Measurements from ENCODE around the gene PIGT. TPM values are rescaled to one million over a fixed set of nuclear protein-coding genes. Genes with fewer than 3 reads are reported as not detected.

The PIGT gene
- total RNA-seq, 2 donors from 2014 or later: 83.3 to 90.1 TPM

- Histone ChIP-seq H3K27ac (ENCODE audit: low read depth, low read length) (no peak overlapping the region), H3K9me3 (ENCODE audit: control insufficient read depth, low read length) (no peaks in the 10 kb centered on the region), H3K9ac (ENCODE audit: extremely low read depth, low read length, poor library complexity, severe bottlenecking) (no peak overlapping the region), H3K36me3 (ENCODE audit: control insufficient read depth, insufficient read depth, low read length) (peaks cover 10% of the 10 kb centered on the region), H3K27me3 (ENCODE audit: control insufficient read depth, insufficient read depth, low read length, poor library complexity, severe bottlenecking) (peaks cover 44% of the 10 kb centered on the region), H3K4me1 (ENCODE audit: control insufficient read depth, insufficient read depth, low read length) (peaks cover 17% of the 10 kb centered on the region), H3K4me3 (ENCODE audit: low read length) (no peak overlapping the region)
- TF ChIP-seq CTCF (conservative IDR thresholded peaks at IDR 0.05): no peak
- Mint-ChIP-seq H3K4me1 (peaks cover 34% of the 10 kb centered on the region), H3K27me3 (ENCODE audit: insufficient read depth) (peaks cover 4% of the 10 kb centered on the region), H3K9me3 (peaks cover 5% of the 10 kb centered on the region), H3K27ac (no peak overlapping the region), H3K4me3 (no peak overlapping the region), H3K36me3 (ENCODE audit: low read depth) (no peaks in the 10 kb centered on the region)
- WGBS, 2 experiments (ENCODE audit: insufficient coverage in 1 of 2, insufficient read length in 1 of 2): 83 to 96% methylated on average over 1 to 5 of the region's 6 CpGs
- DNase-seq: no peak
Measured at GRCh38 chr20:45467172-45467571, 51.2 kb downstream of the PIGT start.

GRCh38 chr20:45467861-45468260, 51.9 kb downstream of the PIGT start:
- WGBS, 2 experiments (ENCODE audit: insufficient coverage in 1 of 2, insufficient read length in 1 of 2): 62 to 77% methylated on average over 2 to 3 of the region's 3 CpGs
- H3K27me3 Mint-ChIP-seq (ENCODE audit: insufficient read depth): peaks cover 3% of the 10 kb centered on the region
- TF ChIP-seq CTCF (conservative IDR thresholded peaks at IDR 0.05): no peak
- Histone ChIP-seq H3K27ac (ENCODE audit: low read depth, low read length) (no peak overlapping the region), H3K4me1 (ENCODE audit: control insufficient read depth, insufficient read depth, low read length) (peaks cover 11% of the 10 kb centered on the region), H3K27me3 (ENCODE audit: control insufficient read depth, insufficient read depth, low read length, poor library complexity, severe bottlenecking) (peaks cover 39% of the 10 kb centered on the region), H3K9ac (ENCODE audit: extremely low read depth, low read length, poor library complexity, severe bottlenecking) (no peak overlapping the region), H3K9me3 (ENCODE audit: control insufficient read depth, low read length) (no peaks in the 10 kb centered on the region), H3K36me3 (ENCODE audit: control insufficient read depth, insufficient read depth, low read length) (peaks cover 10% of the 10 kb centered on the region), H3K4me3 (ENCODE audit: low read length) (no peak overlapping the region)
- peaks cover 34% of the 10 kb centered on the region for H3K4me1 Mint-ChIP-seq
- no peaks in the 10 kb centered on the region for H3K36me3 Mint-ChIP-seq (ENCODE audit: low read depth)
- peaks cover 9% of the 10 kb centered on the region for H3K9me3 Mint-ChIP-seq
- H3K4me3 Mint-ChIP-seq: peak overlapping the region; percentile 83
- peak; percentile 71 for DNase-seq
- H3K27ac Mint-ChIP-seq: peak overlapping the region; percentile 50

DNA sequence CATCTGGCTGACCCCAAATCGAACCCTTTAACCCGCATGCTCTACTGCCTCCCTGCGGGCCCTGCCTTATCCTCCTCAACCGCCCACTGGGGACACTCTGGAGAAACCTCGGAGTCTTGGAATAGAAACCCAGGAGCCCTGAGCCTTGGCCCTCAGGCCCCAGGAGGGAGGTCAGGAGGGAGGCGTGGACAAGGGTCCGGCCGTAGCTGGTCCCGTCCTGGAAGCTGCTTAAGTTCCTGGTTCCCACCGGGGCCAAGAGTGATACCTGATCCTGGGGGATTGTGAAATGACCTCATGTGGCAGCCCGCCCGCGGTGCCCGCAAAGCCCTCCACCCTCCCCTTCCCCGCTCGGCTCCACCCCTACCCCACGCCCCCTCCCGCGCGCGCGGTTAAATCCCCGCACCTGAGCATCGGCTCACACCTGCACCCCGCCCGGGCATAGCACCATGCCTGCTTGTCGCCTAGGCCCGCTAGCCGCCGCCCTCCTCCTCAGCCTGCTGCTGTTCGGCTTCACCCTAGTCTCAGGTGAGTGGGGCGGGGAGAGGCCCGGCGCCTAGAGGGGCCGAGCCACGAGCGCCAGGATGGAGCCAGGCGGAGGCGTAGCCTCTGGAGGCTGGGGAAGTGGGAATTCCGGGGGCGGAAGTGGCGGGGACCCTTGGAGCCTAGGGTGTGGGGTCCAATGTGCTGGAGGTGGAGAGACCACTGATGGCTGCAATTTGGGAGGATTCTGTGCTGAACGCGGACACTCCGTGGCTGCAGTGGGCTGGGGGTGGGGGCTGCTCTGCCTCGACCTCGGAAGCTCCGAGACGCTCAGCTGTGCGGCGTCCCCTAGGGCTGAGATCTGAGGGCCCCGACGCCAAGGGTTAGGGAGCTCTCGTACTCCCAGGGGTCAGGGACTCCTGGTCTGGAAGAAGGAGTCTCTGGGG, 53.7 kb downstream of the PIGT start, which contains the start of gene WFDC2:
TSS of gene WFDC2 (plus strand) at position 418 of the 926 bp plus-strand sequence. CDS start at position 447, 29 bp downstream.
- H3K4me1 ChIP-seq (ENCODE audit: control insufficient read depth, insufficient read depth, low read length): peaks cover 10% of the 10 kb centered on the region
- WGBS, 2 experiments (ENCODE audit: insufficient coverage in 1 of 2, insufficient read length in 1 of 2): 7 to 19% methylated on average over 2 to 54 of the region's 54 CpGs
- H3K9ac ChIP-seq (ENCODE audit: extremely low read depth, low read length, poor library complexity, severe bottlenecking): peak within 1 kb of the TSS; percentile 72
- H3K9me3 Mint-ChIP-seq: peaks cover 11% of the 10 kb centered on the region
- TF ChIP-seq CTCF (conservative IDR thresholded peaks at IDR 0.05): peak; percentile 55
- H3K27ac ChIP-seq (ENCODE audit: low read depth, low read length): no peak within 1 kb of the TSS
- peak within 1 kb of the TSS; percentile 84 for H3K4me3 ChIP-seq (ENCODE audit: low read length)
- peaks cover 3% of the 10 kb centered on the region for H3K9me3 ChIP-seq (ENCODE audit: control insufficient read depth, low read length)
- H3K36me3 ChIP-seq (ENCODE audit: control insufficient read depth, insufficient read depth, low read length): peaks cover 10% of the 10 kb centered on the region
- DNase-seq: peak; percentile 92
- peaks cover 32% of the 10 kb centered on the region for H3K27me3 ChIP-seq (ENCODE audit: control insufficient read depth, insufficient read depth, low read length, poor library complexity, severe bottlenecking)
- no peaks in the 10 kb centered on the region for H3K36me3 Mint-ChIP-seq (ENCODE audit: low read depth)
- H3K4me3 Mint-ChIP-seq: peak within 1 kb of the TSS; percentile 83
- peaks cover 3% of the 10 kb centered on the region for H3K27me3 Mint-ChIP-seq (ENCODE audit: insufficient read depth)
- H3K4me1 Mint-ChIP-seq: peaks cover 42% of the 10 kb centered on the region
- peak within 1 kb of the TSS; percentile 89 for H3K27ac Mint-ChIP-seq

All from endodermal cell (in vitro differentiated cells).